WTC11 (cell line): ENCODE results near the gene NENF.

Source experiments
- CBFB ChIP-seq: sonication (generic); formaldehyde crosslinking; IDR thresholded peaks from 2 replicates; pipeline ENCODE4 v1.8.1; 2022; ENCODE audit warnings: mild to moderate bottlenecking, low read depth, missing genetic modification reagents
- CREB1 ChIP-seq: sonication (generic); formaldehyde crosslinking; IDR thresholded peaks from 2 replicates; pipeline ENCODE4 v1.8.0; 2023; ENCODE audit warnings: mild to moderate bottlenecking, missing genetic modification reagents
- RORB ChIP-seq: fragments of 250-450 bp; sonication (Bioruptor Pico); IDR thresholded peaks from 2 replicates; pipeline ENCODE4 v1.9.0; 2021; ENCODE audit warnings: mild to moderate bottlenecking
- TCF7 ChIP-seq: sonication (generic); formaldehyde crosslinking; IDR thresholded peaks from 2 replicates; pipeline ENCODE4 v1.8.0; 2022; ENCODE audit warnings: mild to moderate bottlenecking, low read depth, missing genetic modification reagents, moderate library complexity
- ZNF263 ChIP-seq: sonication (generic); formaldehyde crosslinking; IDR thresholded peaks from 2 replicates; pipeline ENCODE4 v1.8.1; 2022; ENCODE audit warnings: low read depth, mild to moderate bottlenecking, moderate library complexity, missing genetic modification reagents
- ZNF416 ChIP-seq: fragments of 250-450 bp; sonication (Bioruptor Pico); IDR thresholded peaks from 2 replicates; pipeline ENCODE4 v1.9.0; 2021; ENCODE audit warnings: mild to moderate bottlenecking, inconsistent platforms
- TF ChIP-seq, protein P1 (sequence below): fragments of 200-600 bp; IDR thresholded peaks from 2 replicates; pipeline ENCODE4 v1.8.0; 2022; ENCODE audit warnings: antibody characterized with exemption
- TF ChIP-seq, protein P2 (sequence below): sonication (generic); formaldehyde crosslinking; IDR thresholded peaks from 2 replicates; pipeline ENCODE4 v1.8.1; 2023; ENCODE audit warnings: mild to moderate bottlenecking, moderate library complexity, missing genetic modification reagents
- TF ChIP-seq, protein P3 (sequence below): sonication (generic); formaldehyde crosslinking; IDR thresholded peaks from 2 replicates; pipeline ENCODE4 v1.8.0; 2023; ENCODE audit warnings: mild to moderate bottlenecking, missing genetic modification reagents
- TF ChIP-seq, protein P4 (sequence below): sonication (generic); formaldehyde crosslinking; IDR thresholded peaks from 2 replicates; pipeline ENCODE4 v1.8.1; 2022; ENCODE audit warnings: missing genetic modification reagents, borderline replicate concordance
- TF ChIP-seq, protein P5 (sequence below): sonication (generic); formaldehyde crosslinking; IDR thresholded peaks from 2 replicates; pipeline ENCODE4 v1.8.0; 2022; ENCODE audit warnings: mild to moderate bottlenecking, missing genetic modification reagents
- TF ChIP-seq, protein P6 (sequence below): sonication (generic); formaldehyde crosslinking; IDR thresholded peaks from 2 replicates; pipeline ENCODE4 v1.8.1; 2023; ENCODE audit warnings: mild to moderate bottlenecking, missing genetic modification reagents

DNA sequence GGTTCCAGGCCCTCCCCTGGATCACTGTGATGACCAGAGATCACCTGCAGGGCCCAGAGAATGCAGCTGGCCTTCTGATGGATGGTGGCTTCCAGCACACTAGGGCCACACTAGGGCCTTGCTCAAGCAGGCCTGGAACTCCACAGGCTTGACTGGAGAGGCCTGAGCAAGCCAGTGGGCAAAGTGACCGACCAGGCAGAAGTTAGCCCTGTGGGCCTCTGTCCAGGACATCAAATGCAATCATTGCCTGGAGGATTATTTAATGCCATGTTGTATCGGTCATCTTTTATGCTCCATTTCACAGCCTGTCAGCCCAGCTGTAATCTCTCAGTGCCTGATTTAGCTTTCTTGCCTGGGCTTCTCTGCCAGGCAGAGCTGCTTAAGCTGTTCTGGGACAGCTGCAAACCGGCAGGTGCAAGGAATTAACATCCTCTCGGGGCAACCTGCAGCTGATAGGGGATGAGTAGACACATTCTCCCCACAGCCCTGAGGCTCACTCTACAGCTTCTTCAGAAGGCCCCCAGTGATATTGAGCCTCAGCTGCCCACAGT is 17.7 kb downstream of the NENF start:
- TF ChIP-seq, protein P1, sequence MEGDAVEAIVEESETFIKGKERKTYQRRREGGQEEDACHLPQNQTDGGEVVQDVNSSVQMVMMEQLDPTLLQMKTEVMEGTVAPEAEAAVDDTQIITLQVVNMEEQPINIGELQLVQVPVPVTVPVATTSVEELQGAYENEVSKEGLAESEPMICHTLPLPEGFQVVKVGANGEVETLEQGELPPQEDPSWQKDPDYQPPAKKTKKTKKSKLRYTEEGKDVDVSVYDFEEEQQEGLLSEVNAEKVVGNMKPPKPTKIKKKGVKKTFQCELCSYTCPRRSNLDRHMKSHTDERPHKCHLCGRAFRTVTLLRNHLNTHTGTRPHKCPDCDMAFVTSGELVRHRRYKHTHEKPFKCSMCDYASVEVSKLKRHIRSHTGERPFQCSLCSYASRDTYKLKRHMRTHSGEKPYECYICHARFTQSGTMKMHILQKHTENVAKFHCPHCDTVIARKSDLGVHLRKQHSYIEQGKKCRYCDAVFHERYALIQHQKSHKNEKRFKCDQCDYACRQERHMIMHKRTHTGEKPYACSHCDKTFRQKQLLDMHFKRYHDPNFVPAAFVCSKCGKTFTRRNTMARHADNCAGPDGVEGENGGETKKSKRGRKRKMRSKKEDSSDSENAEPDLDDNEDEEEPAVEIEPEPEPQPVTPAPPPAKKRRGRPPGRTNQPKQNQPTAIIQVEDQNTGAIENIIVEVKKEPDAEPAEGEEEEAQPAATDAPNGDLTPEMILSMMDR, result no peak
- TF ChIP-seq, protein P2, sequence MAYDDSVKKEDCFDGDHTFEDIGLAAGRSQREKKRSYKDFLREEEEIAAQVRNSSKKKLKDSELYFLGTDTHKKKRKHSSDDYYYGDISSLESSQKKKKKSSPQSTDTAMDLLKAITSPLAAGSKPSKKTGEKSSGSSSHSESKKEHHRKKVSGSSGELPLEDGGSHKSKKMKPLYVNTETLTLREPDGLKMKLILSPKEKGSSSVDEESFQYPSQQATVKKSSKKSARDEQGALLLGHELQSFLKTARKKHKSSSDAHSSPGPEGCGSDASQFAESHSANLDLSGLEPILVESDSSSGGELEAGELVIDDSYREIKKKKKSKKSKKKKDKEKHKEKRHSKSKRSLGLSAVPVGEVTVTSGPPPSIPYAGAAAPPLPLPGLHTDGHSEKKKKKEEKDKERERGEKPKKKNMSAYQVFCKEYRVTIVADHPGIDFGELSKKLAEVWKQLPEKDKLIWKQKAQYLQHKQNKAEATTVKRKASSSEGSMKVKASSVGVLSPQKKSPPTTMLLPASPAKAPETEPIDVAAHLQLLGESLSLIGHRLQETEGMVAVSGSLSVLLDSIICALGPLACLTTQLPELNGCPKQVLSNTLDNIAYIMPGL (CRISPR knock-in tag), result no peak
- TF ChIP-seq, protein P3, sequence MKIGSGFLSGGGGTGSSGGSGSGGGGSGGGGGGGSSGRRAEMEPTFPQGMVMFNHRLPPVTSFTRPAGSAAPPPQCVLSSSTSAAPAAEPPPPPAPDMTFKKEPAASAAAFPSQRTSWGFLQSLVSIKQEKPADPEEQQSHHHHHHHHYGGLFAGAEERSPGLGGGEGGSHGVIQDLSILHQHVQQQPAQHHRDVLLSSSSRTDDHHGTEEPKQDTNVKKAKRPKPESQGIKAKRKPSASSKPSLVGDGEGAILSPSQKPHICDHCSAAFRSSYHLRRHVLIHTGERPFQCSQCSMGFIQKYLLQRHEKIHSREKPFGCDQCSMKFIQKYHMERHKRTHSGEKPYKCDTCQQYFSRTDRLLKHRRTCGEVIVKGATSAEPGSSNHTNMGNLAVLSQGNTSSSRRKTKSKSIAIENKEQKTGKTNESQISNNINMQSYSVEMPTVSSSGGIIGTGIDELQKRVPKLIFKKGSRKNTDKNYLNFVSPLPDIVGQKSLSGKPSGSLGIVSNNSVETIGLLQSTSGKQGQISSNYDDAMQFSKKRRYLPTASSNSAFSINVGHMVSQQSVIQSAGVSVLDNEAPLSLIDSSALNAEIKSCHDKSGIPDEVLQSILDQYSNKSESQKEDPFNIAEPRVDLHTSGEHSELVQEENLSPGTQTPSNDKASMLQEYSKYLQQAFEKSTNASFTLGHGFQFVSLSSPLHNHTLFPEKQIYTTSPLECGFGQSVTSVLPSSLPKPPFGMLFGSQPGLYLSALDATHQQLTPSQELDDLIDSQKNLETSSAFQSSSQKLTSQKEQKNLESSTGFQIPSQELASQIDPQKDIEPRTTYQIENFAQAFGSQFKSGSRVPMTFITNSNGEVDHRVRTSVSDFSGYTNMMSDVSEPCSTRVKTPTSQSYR (CRISPR knock-in tag), result no peak
- TF ChIP-seq, protein P4, sequence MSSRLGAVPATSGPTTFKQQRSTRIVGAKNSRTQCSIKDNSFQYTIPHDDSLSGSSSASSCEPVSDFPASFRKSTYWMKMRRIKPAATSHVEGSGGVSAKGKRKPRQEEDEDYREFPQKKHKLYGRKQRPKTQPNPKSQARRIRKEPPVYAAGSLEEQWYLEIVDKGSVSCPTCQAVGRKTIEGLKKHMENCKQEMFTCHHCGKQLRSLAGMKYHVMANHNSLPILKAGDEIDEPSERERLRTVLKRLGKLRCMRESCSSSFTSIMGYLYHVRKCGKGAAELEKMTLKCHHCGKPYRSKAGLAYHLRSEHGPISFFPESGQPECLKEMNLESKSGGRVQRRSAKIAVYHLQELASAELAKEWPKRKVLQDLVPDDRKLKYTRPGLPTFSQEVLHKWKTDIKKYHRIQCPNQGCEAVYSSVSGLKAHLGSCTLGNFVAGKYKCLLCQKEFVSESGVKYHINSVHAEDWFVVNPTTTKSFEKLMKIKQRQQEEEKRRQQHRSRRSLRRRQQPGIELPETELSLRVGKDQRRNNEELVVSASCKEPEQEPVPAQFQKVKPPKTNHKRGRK (CRISPR knock-in tag), result no peak
- no peak for TF ChIP-seq ZNF416
- TF ChIP-seq, protein P5, sequence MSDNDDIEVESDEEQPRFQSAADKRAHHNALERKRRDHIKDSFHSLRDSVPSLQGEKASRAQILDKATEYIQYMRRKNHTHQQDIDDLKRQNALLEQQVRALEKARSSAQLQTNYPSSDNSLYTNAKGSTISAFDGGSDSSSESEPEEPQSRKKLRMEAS (CRISPR knock-in tag), result no peak
- TF ChIP-seq, protein P6, sequence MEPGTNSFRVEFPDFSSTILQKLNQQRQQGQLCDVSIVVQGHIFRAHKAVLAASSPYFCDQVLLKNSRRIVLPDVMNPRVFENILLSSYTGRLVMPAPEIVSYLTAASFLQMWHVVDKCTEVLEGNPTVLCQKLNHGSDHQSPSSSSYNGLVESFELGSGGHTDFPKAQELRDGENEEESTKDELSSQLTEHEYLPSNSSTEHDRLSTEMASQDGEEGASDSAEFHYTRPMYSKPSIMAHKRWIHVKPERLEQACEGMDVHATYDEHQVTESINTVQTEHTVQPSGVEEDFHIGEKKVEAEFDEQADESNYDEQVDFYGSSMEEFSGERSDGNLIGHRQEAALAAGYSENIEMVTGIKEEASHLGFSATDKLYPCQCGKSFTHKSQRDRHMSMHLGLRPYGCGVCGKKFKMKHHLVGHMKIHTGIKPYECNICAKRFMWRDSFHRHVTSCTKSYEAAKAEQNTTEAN (CRISPR knock-in tag), result no peak
- no peak for TF ChIP-seq TCF7
- TF ChIP-seq RORB (CRISPR knock-in tag), result no peak
- TF ChIP-seq ZNF263 (CRISPR knock-in tag), result no peak
- no peak for TF ChIP-seq CREB1 (CRISPR knock-in tag)
- no peak for TF ChIP-seq CBFB (CRISPR knock-in tag)
